GM12874 (cell line): ENCODE measurements around the gene ARID1B.

Experiments
- TF ChIP-seq, protein P1 (sequence below): IDR thresholded peaks from 2 replicates; pipeline ENCODE4 v1.5.1; 2011; ENCODE audit warnings: low read depth, mild to moderate bottlenecking, control low read depth, low read length, moderate library complexity; ENCODE audit not compliant: insufficient read depth

Gene ARID1B

DNA sequence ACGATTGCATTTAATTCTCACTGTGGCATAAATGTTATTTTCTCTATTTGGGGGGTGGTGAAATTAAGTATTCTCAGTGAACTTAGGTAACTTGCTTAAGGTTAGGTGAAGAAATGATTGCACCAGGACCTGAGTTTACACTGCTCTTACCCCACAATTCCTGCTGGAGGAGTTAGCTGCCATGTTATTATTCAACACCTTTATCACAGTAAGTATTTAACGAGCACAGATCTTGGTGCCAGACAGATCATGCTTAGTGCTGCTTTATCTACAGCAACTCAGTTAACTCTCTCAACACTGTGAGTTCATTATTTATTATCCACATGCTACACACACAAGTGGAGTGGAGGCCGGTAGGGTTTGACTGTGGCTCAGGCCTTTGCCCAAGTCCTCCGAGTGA, 296.4 kb downstream of the ARID1B start:
- TF ChIP-seq, protein P1, sequence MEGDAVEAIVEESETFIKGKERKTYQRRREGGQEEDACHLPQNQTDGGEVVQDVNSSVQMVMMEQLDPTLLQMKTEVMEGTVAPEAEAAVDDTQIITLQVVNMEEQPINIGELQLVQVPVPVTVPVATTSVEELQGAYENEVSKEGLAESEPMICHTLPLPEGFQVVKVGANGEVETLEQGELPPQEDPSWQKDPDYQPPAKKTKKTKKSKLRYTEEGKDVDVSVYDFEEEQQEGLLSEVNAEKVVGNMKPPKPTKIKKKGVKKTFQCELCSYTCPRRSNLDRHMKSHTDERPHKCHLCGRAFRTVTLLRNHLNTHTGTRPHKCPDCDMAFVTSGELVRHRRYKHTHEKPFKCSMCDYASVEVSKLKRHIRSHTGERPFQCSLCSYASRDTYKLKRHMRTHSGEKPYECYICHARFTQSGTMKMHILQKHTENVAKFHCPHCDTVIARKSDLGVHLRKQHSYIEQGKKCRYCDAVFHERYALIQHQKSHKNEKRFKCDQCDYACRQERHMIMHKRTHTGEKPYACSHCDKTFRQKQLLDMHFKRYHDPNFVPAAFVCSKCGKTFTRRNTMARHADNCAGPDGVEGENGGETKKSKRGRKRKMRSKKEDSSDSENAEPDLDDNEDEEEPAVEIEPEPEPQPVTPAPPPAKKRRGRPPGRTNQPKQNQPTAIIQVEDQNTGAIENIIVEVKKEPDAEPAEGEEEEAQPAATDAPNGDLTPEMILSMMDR: no peak

DNA sequence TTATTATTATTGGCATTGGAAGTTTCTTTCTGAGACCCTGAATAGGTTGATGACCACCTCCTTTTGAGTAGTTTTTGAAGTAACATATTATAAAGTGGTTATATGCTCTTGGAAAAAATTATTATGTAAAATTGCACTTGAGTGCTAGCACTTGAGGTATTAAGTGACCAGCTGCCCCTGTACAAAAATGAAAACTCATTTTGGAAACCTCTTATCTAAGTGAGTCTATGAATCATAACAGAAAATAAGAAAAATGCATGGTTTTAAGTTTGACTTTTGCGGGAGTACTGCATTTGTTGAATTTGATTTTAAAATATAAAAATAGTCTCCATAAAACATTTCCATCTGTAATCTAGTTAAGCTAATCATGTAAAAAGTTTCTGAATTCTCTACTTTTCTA, 297.8 kb downstream of the ARID1B start:
- TF ChIP-seq, protein P1: no peak

DNA sequence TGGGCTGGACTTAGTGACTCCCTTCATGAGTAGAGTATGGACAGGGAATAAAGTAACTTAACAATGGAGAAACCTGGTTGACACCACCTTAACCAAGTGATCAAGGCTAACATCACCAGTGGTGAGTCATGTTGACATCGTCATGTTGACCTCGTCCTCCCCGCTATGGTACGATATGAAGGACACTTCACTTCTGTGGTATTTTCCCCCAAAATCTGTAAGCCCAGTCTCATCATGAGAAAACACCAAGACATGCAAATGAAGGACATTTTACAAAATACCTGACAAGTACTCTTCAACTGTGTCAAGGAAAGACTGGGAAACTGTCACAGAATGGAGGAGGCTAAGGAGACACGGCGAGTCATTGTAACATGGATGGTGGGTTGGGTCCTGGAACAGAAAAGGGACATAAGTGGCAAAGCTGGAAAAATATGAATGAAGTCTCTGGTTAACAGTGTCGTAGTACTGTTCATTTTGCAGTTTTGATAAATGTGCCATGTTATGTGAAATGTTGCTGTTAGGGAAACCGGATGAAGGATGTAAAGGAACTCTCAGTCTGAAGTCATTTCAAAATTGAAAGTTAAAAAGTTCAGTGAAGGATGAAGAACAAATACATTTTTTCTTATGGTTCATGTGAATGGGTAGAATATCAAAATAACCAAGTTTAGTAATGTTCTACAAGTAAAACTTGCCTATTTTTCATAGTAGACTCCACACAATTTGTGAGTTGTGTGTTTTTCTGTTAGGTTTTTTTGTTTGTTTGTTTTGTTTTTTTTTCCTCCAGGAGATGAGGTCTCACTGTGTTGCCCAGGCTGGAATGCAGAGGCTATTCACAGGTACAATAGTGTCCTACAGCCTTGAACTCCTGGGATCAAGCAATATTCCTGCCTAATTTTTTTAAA, 298.6 kb downstream of the ARID1B start:
- TF ChIP-seq, protein P1: no peak

DNA sequence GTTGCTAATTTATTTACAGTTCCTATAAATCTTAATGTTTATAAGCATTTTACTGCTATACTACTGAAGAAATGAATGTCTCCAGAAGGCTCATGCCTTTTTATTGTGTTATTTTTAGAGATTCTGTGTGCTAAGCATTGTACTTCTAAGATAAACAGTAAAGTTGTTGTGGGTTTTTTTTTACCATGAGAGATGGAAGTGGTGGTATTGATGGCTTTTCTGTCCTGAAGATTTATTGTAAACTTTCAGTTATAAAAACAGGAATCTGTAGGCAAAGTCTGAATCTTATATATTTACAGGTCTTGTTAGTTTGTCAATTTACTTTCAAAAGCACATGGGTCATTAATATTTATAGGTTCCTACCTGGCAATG, 299.3 kb downstream of the ARID1B start:
- TF ChIP-seq, protein P1: no peak

DNA sequence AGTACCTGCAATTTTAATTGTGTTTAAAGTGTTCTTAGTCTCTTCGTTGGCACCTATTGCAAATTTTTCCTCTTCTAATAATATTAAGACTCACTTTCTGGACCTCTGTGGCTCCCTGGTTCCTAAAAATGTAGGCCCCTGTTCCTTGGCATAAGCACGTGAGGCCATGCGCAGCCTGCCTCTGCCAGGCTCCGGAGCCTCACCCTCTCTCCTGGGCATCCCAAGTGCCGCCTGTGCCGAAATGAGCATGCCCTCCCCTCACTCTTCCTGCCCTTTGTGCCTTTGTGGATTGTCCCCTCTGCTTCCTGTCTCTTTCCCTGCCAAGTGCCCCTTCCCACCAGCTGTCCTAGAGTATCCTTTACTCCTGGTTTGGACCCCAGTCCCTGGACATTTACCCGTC, 300.1 kb downstream of the ARID1B start:
- TF ChIP-seq, protein P1: no peak

DNA sequence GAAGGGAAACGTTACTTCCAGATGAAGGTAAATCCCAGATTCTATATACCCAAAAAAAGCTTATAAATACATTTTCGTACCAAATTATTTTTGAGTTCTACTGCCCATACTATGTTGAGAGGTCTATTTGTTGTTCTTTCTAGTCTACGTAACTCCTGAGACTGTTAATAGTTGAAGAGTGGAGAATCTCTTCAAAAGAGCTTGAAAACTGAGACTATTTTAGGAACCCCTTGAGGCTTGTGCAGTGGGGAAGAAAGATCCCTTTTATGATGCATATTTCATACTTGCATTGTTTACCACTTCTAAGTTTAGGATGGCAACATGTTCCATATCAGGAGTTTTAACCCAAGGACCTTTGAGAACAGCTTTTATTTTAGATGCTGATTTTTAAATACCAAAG, 301.1 kb downstream of the ARID1B start:
- TF ChIP-seq, protein P1: no peak

DNA sequence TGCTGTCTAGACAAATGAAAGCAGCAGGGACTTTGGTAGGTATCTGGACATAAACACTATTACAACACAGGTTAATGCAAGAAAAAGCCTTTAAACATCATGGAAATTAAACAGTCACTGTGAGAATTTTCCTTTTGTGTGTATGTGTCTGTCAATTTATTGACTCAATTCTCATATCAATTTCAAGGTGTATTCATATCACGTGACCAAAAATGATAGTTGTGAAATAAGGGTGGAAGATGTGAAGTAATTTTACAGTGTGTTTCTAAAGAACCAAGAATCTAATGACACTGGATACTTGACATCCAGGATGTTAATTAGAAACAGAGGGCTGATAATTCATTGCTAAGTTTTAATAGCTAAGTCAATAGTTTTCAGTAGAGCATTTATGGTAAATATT, 302.1 kb downstream of the ARID1B start:
- TF ChIP-seq, protein P1: no peak
